HUES48 (cell line): ENCODE results near the gene TIA1.

Experiments
- H3K27ac ChIP-seq: one replicate; pipeline ENCODE4 v1.7.0; 2013; ENCODE audit warnings: low read depth, low read length, inconsistent platforms
- H3K27me3 ChIP-seq: 2 replicates; pipeline ENCODE4 v1.6.1; 2013; ENCODE audit warnings: mild to moderate bottlenecking, low read length; ENCODE audit not compliant: control insufficient read depth, insufficient read depth
- H3K36me3 ChIP-seq: 2 replicates; pipeline ENCODE4 v1.6.1; 2013; ENCODE audit warnings: low read length; ENCODE audit not compliant: control insufficient read depth, insufficient read depth
- H3K4me1 ChIP-seq: 2 replicates; pipeline ENCODE4 v1.6.1; 2013; ENCODE audit warnings: mild to moderate bottlenecking, low read length; ENCODE audit not compliant: control insufficient read depth, insufficient read depth
- H3K4me3 ChIP-seq: 2 replicates; pipeline ENCODE4 v1.5.1; 2013; ENCODE audit warnings: mild to moderate bottlenecking, low read depth, low read length
- H3K9ac ChIP-seq: 2 replicates; pipeline ENCODE4 v1.6.1; 2013; ENCODE audit warnings: mild to moderate bottlenecking, low read depth, low read length, moderate library complexity
- H3K9me3 ChIP-seq: 2 replicates; pipeline ENCODE4 v1.6.1; 2013; ENCODE audit warnings: low read length; ENCODE audit not compliant: control insufficient read depth, insufficient read depth

Gene TIA1

GRCh38 chr2:70214953-70215549 lies 33.4 kb downstream of the TIA1 start:
- Histone ChIP-seq H3K4me3 (no peak overlapping the region), H3K36me3 (peaks cover 96% of the 10 kb centered on the region), H3K9me3 (no peaks in the 10 kb centered on the region), H3K4me1 (no peaks in the 10 kb centered on the region), H3K9ac (no peak overlapping the region), H3K27ac (no peak overlapping the region), H3K27me3 (no peaks in the 10 kb centered on the region)

- no peaks in the 10 kb centered on the region for H3K9me3 ChIP-seq
- H3K4me1 ChIP-seq, result no peaks in the 10 kb centered on the region
- no peak overlapping the region for H3K9ac ChIP-seq
- no peak overlapping the region for H3K27ac ChIP-seq
- no peak overlapping the region for H3K4me3 ChIP-seq
- peaks cover 96% of the 10 kb centered on the region for H3K36me3 ChIP-seq
- no peaks in the 10 kb centered on the region for H3K27me3 ChIP-seq
Observed at GRCh38 chr2:70214365-70214764, 34.1 kb downstream of the TIA1 start.

DNA sequence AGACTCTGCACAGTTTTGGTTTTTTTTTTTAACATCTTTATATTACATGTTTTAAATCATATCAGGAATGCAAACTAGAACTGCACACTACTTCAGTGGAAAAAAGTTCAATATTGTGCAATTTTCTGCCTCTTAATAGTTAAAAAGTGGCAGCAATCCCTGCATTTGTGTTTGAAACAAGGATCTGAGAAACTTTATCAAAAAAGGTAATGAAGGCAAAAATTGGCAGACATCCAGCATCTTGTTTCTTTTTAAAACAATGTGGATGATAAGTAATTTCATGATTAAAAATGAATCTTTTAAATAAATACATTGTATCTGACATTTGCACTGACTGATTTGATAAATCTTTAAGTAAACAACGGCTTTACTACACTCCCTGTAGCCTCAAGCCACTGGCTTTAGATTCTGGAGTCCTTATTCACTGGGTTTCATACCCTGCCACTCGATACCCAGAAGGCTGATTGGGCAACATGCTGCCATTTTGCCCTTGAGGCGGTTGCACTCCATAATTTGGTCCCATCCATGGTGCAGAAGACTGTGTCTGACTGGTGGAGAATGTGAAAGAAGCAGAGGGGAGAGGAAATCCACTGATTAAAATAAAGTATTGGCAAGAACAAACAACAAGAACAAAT lies 36.0 kb downstream of the TIA1 start:
- no peak overlapping the region for H3K4me3 ChIP-seq
- H3K36me3 ChIP-seq, result peaks cover 80% of the 10 kb centered on the region
- H3K9me3 ChIP-seq, result no peaks in the 10 kb centered on the region
- H3K27me3 ChIP-seq, result no peaks in the 10 kb centered on the region
- no peak overlapping the region for H3K9ac ChIP-seq
- no peak overlapping the region for H3K27ac ChIP-seq
- no peaks in the 10 kb centered on the region for H3K4me1 ChIP-seq

GRCh38 chr2:70211595-70211994 lies 36.8 kb downstream of the TIA1 start:
- no peak overlapping the region for H3K9ac ChIP-seq
- no peak overlapping the region for H3K4me3 ChIP-seq
- H3K27me3 ChIP-seq, result no peaks in the 10 kb centered on the region
- no peaks in the 10 kb centered on the region for H3K4me1 ChIP-seq
- no peak overlapping the region for H3K27ac ChIP-seq
- H3K9me3 ChIP-seq, result no peaks in the 10 kb centered on the region
- H3K36me3 ChIP-seq, result peaks cover 74% of the 10 kb centered on the region

DNA sequence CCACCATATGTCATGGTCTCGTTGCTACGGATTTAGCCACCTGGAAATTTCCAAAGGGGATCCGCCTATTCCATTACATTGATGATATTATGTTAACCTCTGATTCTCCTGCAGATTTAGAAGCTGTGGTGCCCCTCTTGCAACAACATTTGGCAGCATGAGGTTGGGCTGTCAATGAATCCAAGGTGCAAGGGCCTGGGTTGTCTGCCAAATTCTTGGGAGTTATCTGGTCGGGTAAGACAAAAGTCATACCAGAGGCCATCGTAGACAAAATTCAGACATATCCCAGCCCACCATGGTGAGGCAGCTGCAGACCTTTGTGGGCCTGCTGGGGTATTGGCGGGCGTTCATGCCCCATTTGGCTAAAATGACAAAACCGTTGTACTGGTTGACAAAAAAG lies 44.0 kb downstream of the TIA1 start:
- Histone ChIP-seq H3K27ac (no peak overlapping the region), H3K27me3 (no peaks in the 10 kb centered on the region), H3K9ac (no peak overlapping the region), H3K4me3 (no peak overlapping the region), H3K4me1 (no peaks in the 10 kb centered on the region), H3K36me3 (peaks cover 4% of the 10 kb centered on the region), H3K9me3 (no peaks in the 10 kb centered on the region)

DNA sequence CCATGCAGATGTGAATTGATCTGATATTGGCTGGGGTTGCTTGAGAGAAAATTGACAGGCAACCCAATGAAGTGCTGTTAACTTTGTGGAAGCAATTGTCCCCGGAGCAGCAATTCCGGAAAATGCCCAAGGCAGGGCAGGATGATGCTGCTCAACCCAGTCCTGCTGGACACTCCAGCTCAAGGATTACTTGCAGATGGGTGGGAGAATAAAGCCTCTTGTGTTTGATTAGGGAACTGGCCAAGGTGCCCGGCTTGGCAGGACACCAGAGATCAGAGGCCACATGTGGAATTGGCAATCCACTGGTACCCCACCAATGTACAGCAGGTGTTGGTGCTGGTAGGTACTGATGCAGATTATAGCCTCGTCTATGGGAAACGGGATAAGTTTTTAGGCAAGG lies 45.3 kb downstream of the TIA1 start:
- Histone ChIP-seq H3K27me3 (no peaks in the 10 kb centered on the region), H3K9me3 (no peaks in the 10 kb centered on the region), H3K27ac (no peak overlapping the region), H3K4me3 (no peak overlapping the region), H3K4me1 (no peaks in the 10 kb centered on the region), H3K9ac (no peak overlapping the region), H3K36me3 (no peaks in the 10 kb centered on the region)

GRCh38 chr2:70202236-70202806 lies 46.1 kb downstream of the TIA1 start:
- H3K27me3 ChIP-seq, result no peaks in the 10 kb centered on the region
- H3K9me3 ChIP-seq, result no peaks in the 10 kb centered on the region
- no peaks in the 10 kb centered on the region for H3K4me1 ChIP-seq
- no peak overlapping the region for H3K9ac ChIP-seq
- H3K27ac ChIP-seq, result no peak overlapping the region
- no peaks in the 10 kb centered on the region for H3K36me3 ChIP-seq
- no peak overlapping the region for H3K4me3 ChIP-seq

- no peaks in the 10 kb centered on the region for H3K27me3 ChIP-seq
- H3K36me3 ChIP-seq, result no peaks in the 10 kb centered on the region
- no peaks in the 10 kb centered on the region for H3K9me3 ChIP-seq
- H3K4me1 ChIP-seq, result no peaks in the 10 kb centered on the region
- no peak overlapping the region for H3K4me3 ChIP-seq
- no peak overlapping the region for H3K9ac ChIP-seq
- no peak overlapping the region for H3K27ac ChIP-seq
Observed at GRCh38 chr2:70201831-70202230, 46.6 kb downstream of the TIA1 start.

GRCh38 chr2:70201225-70201768 lies 47.1 kb downstream of the TIA1 start:
- H3K36me3 ChIP-seq, result no peaks in the 10 kb centered on the region
- H3K9me3 ChIP-seq, result no peaks in the 10 kb centered on the region
- H3K9ac ChIP-seq, result no peak overlapping the region
- H3K4me3 ChIP-seq, result no peak overlapping the region
- H3K4me1 ChIP-seq, result no peaks in the 10 kb centered on the region
- no peak overlapping the region for H3K27ac ChIP-seq
- no peaks in the 10 kb centered on the region for H3K27me3 ChIP-seq

GRCh38 chr2:70199320-70199864 lies 49.0 kb downstream of the TIA1 start:
- H3K4me3 ChIP-seq, result no peak overlapping the region
- no peaks in the 10 kb centered on the region for H3K36me3 ChIP-seq
- no peak overlapping the region for H3K27ac ChIP-seq
- H3K27me3 ChIP-seq, result no peaks in the 10 kb centered on the region
- no peaks in the 10 kb centered on the region for H3K4me1 ChIP-seq
- no peaks in the 10 kb centered on the region for H3K9me3 ChIP-seq
- H3K9ac ChIP-seq, result no peak overlapping the region

- no peaks in the 10 kb centered on the region for H3K9me3 ChIP-seq
- no peaks in the 10 kb centered on the region for H3K27me3 ChIP-seq
- H3K9ac ChIP-seq, result no peak overlapping the region
- H3K36me3 ChIP-seq, result no peaks in the 10 kb centered on the region
- no peak overlapping the region for H3K27ac ChIP-seq
- no peak overlapping the region for H3K4me3 ChIP-seq
- 0 out of 2 replicates have a peak, but pooled peaks cover 3% of the 10 kb centered on the region for H3K4me1 ChIP-seq
Observed at GRCh38 chr2:70192516-70192915, 55.9 kb downstream of the TIA1 start.
